Body of pancreas (tissue), 4 donors: Measurements from ENCODE around the gene PACRG. TPM values are rescaled to one million over a fixed set of nuclear protein-coding genes. Genes with fewer than 3 reads are reported as not detected.
A peak's percentile ranks its signal among the peaks of the same experiment; 100 is the strongest.

Source experiments
- ATAC-seq: fragments of 150-250 bp; one replicate; pipeline ENCODE4 v1.9.1; 2016
- DNase-seq, 4 donors: peaks; one replicate each; pipeline ENCODE4 v3.0.0-alpha.2; 2019
- H3K27ac ChIP-seq, 4 donors: fragments of 200-600 bp; sonication (generic); 1 replicate in 3 of 4; 2 replicates in 1 of 4; pipeline versions ENCODE4 v1.5.1 to v1.6.1; 2016 to 2019; ENCODE audit warnings: mild to moderate bottlenecking in 1 of 4, mixed read lengths in 1 of 4, moderate library complexity in 1 of 4
- H3K27me3 ChIP-seq, 2 donors: fragments of 200-600 bp; sonication (generic); one replicate each; pipeline ENCODE4 v1.6.0; 2016; ENCODE audit warnings: mild to moderate bottlenecking in 1 of 2
- H3K36me3 ChIP-seq, 2 donors: fragments of 200-600 bp; sonication (generic); replicated peaks in 1 of 2; 2 replicates each; pipeline ENCODE4 v1.5.1; 2016; ENCODE audit warnings: low read depth in 2 of 2; ENCODE audit not compliant: insufficient read depth in 1 of 2
- H3K4me1 ChIP-seq: fragments of 200-600 bp; sonication (generic); one replicate; pipeline ENCODE4 v1.6.0; 2016
- H3K4me3 ChIP-seq, 2 donors: fragments of 200-600 bp; sonication (generic); 1 replicate in 1 of 2; 2 replicates in 1 of 2; pipeline ENCODE4 v1.5.1; 2016 to 2019
- H3K9me3 ChIP-seq, 3 donors: fragments of 200-600 bp; sonication (generic); 1 replicate in 2 of 3; 2 replicates in 1 of 3; pipeline ENCODE4 v1.5.1; 2016
- POLR2A ChIP-seq, 3 donors: fragments of 450-650 bp; IDR thresholded peaks; one replicate each; pipeline ENCODE4 v1.6.1; 2016; ENCODE audit warnings: antibody characterized with exemption in 3 of 3, mild to moderate bottlenecking in 2 of 3
- WGBS, 2 donors: methylation state at CpG; one replicate each; pipeline ENCODE4 v1.1.5; 2017; 5-methylcytosine and 5-hydroxymethylcytosine counted together
- intact Hi-C: fragments of 100-400 bp; cut with DNase I; formaldehyde crosslinking; loops from one replicate; pipeline ENCODE4 v1.15.1; 2023
- total RNA-seq, 2 donors: library from RNA; depleted of rRNA; stranded (reverse); fragments of >200 nt; gene quantifications; one replicate each; pipeline ENCODE4 v1.1.0, GENCODE V29; 2016
- TF ChIP-seq, protein P1 (sequence below), 7 experiments: fragments of 450-650 bp in 4 of 7; fragments of 200-600 bp in 3 of 7; sonication (generic) in 3 of 7; IDR thresholded peaks; one replicate each; pipeline ENCODE4 v1.5.1; 2016 to 2019; ENCODE audit warnings: antibody characterized with exemption in 7 of 7

Gene PACRG
- total RNA-seq, 2 donors from 2014 or later: 7.8 to 10.9 TPM

DNA sequence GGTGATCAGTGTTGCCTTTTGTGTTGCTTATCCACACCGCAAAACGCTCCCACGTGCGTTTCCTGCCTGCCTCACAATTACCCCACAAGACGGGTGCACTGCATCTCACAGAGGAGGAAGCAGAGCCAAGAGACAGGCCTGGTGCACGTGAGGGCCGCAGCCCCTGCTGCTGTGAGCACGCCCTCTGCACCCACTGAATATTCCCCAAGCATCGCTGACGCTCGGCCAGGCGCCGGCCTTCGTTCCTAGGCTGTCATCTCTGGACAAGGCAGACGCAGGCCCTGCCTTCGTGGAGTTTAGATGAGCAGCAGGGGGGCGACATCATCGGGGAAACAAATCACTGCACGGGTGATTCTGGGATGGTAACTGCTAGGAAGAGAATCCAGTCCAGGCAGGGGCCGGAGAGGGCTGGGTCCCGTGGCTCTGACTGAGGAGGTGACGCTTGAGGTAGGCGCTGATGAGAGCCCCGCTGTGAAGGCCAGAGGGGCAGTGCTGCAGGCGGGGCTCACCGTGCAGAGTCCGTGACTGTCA is 524.4 kb downstream of the PACRG start:
- H3K4me3 ChIP-seq: no peak overlapping the region
- ATAC-seq (no peak), DNase-seq (peak in 1 of 4 donors; percentile 7)
- no peak overlapping the region for H3K27ac ChIP-seq
- H3K27me3 ChIP-seq: no peaks in the 10 kb centered on the region
- H3K9me3 ChIP-seq: no peaks in the 10 kb centered on the region
- no peaks in the 10 kb centered on the region for H3K36me3 ChIP-seq
- no peak for TF ChIP-seq POLR2A (IDR thresholded peaks at IDR 0.05)
- TF ChIP-seq, protein P1, sequence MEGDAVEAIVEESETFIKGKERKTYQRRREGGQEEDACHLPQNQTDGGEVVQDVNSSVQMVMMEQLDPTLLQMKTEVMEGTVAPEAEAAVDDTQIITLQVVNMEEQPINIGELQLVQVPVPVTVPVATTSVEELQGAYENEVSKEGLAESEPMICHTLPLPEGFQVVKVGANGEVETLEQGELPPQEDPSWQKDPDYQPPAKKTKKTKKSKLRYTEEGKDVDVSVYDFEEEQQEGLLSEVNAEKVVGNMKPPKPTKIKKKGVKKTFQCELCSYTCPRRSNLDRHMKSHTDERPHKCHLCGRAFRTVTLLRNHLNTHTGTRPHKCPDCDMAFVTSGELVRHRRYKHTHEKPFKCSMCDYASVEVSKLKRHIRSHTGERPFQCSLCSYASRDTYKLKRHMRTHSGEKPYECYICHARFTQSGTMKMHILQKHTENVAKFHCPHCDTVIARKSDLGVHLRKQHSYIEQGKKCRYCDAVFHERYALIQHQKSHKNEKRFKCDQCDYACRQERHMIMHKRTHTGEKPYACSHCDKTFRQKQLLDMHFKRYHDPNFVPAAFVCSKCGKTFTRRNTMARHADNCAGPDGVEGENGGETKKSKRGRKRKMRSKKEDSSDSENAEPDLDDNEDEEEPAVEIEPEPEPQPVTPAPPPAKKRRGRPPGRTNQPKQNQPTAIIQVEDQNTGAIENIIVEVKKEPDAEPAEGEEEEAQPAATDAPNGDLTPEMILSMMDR (IDR thresholded peaks at IDR 0.05): no peak
- intact Hi-C loops: no loop called here
- no peaks in the 10 kb centered on the region for H3K4me1 ChIP-seq
- WGBS, 2 donors: 72 to 89% methylated on average over 14 to 27 of the region's 27 CpGs

DNA sequence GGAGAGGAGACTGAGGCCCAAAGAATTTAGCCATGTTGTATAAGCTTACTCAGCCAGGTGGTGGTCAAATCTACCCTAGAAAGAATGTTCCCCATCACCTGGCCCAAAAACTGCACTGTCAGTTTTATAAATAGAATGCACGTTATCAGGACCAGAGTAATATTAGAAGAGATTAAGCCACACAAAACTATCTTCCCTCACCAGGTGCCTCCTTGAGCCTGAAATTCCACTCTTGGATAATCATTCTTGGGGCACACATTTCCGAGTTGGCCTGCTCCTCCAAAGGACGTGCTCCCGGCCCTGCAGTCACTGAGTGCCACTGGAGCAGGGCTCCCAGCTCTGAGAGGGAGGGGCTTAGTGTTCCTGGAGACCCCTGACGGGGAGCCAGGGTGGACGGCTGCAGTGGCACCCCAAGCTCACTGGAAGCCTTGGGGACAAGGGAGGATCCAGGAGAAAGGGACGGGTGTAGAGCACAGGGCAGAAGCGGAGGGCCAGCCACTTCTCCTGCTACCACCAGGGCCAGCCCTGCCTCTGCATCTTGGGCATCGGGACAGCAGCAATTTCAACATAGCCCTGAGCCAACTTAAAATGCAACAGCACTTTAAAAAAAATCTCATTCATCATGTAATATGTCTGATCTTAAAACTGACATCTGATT is 525.9 kb downstream of the PACRG start:
- Histone ChIP-seq H3K27me3 (no peaks in the 10 kb centered on the region), H3K36me3 (no peaks in the 10 kb centered on the region), H3K4me1 (no peaks in the 10 kb centered on the region), H3K4me3 (no peak overlapping the region), H3K27ac (no peak overlapping the region), H3K9me3 (no peaks in the 10 kb centered on the region)
- ATAC-seq (no peak), DNase-seq (no peak)
- TF ChIP-seq, protein P1 (IDR thresholded peaks at IDR 0.05): no peak
- TF ChIP-seq POLR2A (IDR thresholded peaks at IDR 0.05): no peak
- intact Hi-C loops: no loop called here
- WGBS, 2 donors: 57 to 73% methylated on average over 9 of the region's 9 CpGs

DNA sequence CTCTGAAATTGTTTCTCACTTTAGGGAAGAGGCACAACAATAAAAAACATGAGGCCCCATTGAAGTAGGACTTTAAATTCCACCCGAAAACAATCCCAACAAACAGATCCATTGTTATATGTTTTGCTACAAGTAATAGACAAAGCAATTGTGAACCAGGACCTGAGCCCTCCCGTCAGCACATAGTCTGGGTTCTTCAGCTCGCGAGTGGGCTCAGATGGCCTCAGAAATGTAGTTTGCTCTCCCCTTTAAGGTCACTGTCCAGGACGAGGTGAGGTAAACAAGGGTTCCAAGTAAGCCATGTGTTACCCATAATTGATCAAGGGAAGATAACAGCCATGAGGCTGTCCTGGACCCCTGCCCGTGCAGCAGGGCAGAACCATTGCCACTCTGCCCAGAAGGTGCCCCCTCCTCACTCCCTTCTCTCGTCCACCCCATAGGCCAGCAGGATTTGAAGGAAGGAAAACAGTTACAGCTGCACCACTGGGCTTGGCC is 526.6 kb downstream of the PACRG start:
- TF ChIP-seq, protein P1 (IDR thresholded peaks at IDR 0.05): no peak
- TF ChIP-seq POLR2A (IDR thresholded peaks at IDR 0.05): no peak

DNA sequence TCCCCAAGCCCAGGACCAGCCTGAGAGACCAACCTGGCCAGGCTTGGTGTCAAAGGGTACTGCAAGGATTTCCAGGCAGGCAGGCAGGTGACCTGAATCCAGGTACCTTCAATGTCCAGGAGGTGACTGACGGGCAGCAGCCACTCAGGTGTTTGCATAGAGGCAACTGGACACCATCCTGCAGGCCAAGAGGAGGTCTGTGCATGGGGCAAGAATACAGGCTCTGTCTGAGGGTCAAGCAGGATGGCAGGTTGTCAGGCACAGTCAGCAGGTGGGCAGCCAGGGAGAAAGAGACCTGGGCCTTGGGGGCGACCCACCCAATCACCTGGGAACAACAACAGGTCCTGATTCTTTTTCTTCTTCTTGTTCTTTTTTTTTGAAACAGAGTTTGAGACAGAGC is 527.5 kb downstream of the PACRG start:
- intact Hi-C loops: no loop called here
- H3K27me3 ChIP-seq: no peaks in the 10 kb centered on the region
- no peak overlapping the region for H3K4me3 ChIP-seq
- no peak for DNase-seq
- H3K36me3 ChIP-seq: no peaks in the 10 kb centered on the region
- WGBS, 2 donors: 83 to 90% methylated on average over 2 of the region's 2 CpGs
- no peaks in the 10 kb centered on the region for H3K4me1 ChIP-seq
- ATAC-seq: no peak
- no peak overlapping the region for H3K27ac ChIP-seq
- no peak for TF ChIP-seq POLR2A (IDR thresholded peaks at IDR 0.05)
- TF ChIP-seq, protein P1 (IDR thresholded peaks at IDR 0.05): no peak
- H3K9me3 ChIP-seq: no peaks in the 10 kb centered on the region

More for the DNA sequence above, 526.6 kb downstream of the PACRG start:
- H3K4me1 ChIP-seq: no peaks in the 10 kb centered on the region
- no peak overlapping the region for H3K27ac ChIP-seq
- no peaks in the 10 kb centered on the region for H3K9me3 ChIP-seq
- H3K4me3 ChIP-seq: no peak overlapping the region
- H3K27me3 ChIP-seq: no peaks in the 10 kb centered on the region
- no peak for ATAC-seq
- H3K36me3 ChIP-seq: no peaks in the 10 kb centered on the region
- DNase-seq: no peak
- intact Hi-C loops: no loop called here
- 72 to 80% methylated on average over 7 of the region's 7 CpGs for WGBS, 2 donors

DNA sequence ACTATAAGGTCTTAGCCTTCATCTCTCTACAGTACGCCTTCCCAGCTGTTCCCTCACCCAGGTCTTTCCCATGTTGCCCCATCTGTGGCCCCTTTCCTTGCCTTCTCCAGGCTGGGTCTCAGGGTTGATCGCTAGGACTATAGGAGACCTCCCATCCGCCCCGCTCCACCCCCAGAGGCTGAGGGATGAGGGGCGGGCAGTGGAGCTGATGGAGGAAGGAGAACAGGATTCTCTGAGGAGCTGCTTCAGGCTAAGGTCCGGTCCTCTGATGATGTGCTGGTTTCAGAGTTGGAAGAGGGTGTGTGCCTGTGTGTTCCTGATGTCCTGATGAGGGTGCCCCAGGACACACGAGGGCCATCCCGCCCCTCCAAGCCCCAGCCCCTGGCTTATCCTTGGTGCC is 531.9 kb downstream of the PACRG start:
- DNase-seq (no peak), ATAC-seq (no peak)
- no peaks in the 10 kb centered on the region for H3K9me3 ChIP-seq
- no peak overlapping the region for H3K4me3 ChIP-seq
- 76 to 81% methylated on average over 8 of the region's 8 CpGs for WGBS, 2 donors
- no peaks in the 10 kb centered on the region for H3K27me3 ChIP-seq
- H3K4me1 ChIP-seq: peaks cover 14% of the 10 kb centered on the region
- no peak for TF ChIP-seq POLR2A (IDR thresholded peaks at IDR 0.05)
- TF ChIP-seq, protein P1 (IDR thresholded peaks at IDR 0.05): no peak
- intact Hi-C loops: no loop called here
- no peak overlapping the region for H3K27ac ChIP-seq
- H3K36me3 ChIP-seq: no peaks in the 10 kb centered on the region
